Stimulated activated CD8-positive, alpha-beta memory T cell treated with anti-CD3 and anti-CD28 coated beads, Interleukin-12 subunit alpha, Interleukin-12 subunit beta, amount 100 ng/mL, for 24 hours (primary cell): ENCODE measurements around the gene PEAK3.

Experiments
- DNase-seq: peaks from one replicate; pipeline ENCODE4 v3.0.0-alpha.2; 2020; ENCODE audit errors: extremely low read depth

Gene PEAK3

GRCh38 chr19:2282062-2282861, at the start of gene PEAK3:
Gene PEAK3 (minus strand): TSS chr19:2282175. CDS start chr19:2280931, 1,244 bp downstream.
- no peak for DNase-seq

- DNase-seq = no peak
Observed at GRCh38 chr19:2330632-2331284, 48.8 kb upstream of the PEAK3 start.

- DNase-seq = no peak
Observed at GRCh38 chr19:2330255-2330631, 48.3 kb upstream of the PEAK3 start.

- no peak for DNase-seq
Observed at GRCh38 chr19:2329501-2329916, 47.5 kb upstream of the PEAK3 start.

- DNase-seq = no peak
Observed at GRCh38 chr19:2329149-2329478, 47.1 kb upstream of the PEAK3 start.

GRCh38 chr19:2328401-2329148, 46.6 kb upstream of the PEAK3 start, which contains the start of the genes LSM7 and SPPL2B:
Gene LSM7 (minus strand): TSS chr19:2328586. CDS start chr19:2328566, 20 bp downstream.
Gene SPPL2B (plus strand): TSS chr19:2328684. CDS start chr19:2328710, 26 bp downstream.
- peak; percentile 76 for DNase-seq

GRCh38 chr19:2327773-2328400, 45.9 kb upstream of the PEAK3 start:
- peak; percentile 28 for DNase-seq

- no peak for DNase-seq
Observed at GRCh38 chr19:2326699-2327360, 44.9 kb upstream of the PEAK3 start.

- DNase-seq = no peak
Observed at GRCh38 chr19:2325281-2326046, 43.5 kb upstream of the PEAK3 start.

GRCh38 chr19:2324220-2324948, 42.4 kb upstream of the PEAK3 start:
- DNase-seq = no peak

- no peak for DNase-seq
Observed at GRCh38 chr19:2323707-2324106, 41.7 kb upstream of the PEAK3 start.

- DNase-seq = no peak
Observed at GRCh38 chr19:2321565-2322283, 39.7 kb upstream of the PEAK3 start.

- no peak for DNase-seq
Observed at GRCh38 chr19:2320939-2321338, 39.0 kb upstream of the PEAK3 start.

- DNase-seq = no peak
Observed at GRCh38 chr19:2320049-2320448, 38.1 kb upstream of the PEAK3 start.

- DNase-seq = no peak
Observed at GRCh38 chr19:2319551-2319950, 37.6 kb upstream of the PEAK3 start.

GRCh38 chr19:2318923-2319322, 36.9 kb upstream of the PEAK3 start:
- no peak for DNase-seq

- no peak for DNase-seq
Observed at GRCh38 chr19:2317756-2318155, 35.8 kb upstream of the PEAK3 start.

- DNase-seq = no peak
Observed at GRCh38 chr19:2317300-2317699, 35.3 kb upstream of the PEAK3 start.

- no peak for DNase-seq
Observed at GRCh38 chr19:2315818-2316353, 33.9 kb upstream of the PEAK3 start.
